HUDEP-2 (cell line): ENCODE measurements around the gene DRGX.

Source experiments
- DNase-seq, 76 experiments: peaks; one replicate each; lab custom pipeline; 2025; ENCODE audit not compliant: unreplicated experiment in 76 of 76; lab: John Stamatoyannopoulos, UW

Gene DRGX

DNA sequence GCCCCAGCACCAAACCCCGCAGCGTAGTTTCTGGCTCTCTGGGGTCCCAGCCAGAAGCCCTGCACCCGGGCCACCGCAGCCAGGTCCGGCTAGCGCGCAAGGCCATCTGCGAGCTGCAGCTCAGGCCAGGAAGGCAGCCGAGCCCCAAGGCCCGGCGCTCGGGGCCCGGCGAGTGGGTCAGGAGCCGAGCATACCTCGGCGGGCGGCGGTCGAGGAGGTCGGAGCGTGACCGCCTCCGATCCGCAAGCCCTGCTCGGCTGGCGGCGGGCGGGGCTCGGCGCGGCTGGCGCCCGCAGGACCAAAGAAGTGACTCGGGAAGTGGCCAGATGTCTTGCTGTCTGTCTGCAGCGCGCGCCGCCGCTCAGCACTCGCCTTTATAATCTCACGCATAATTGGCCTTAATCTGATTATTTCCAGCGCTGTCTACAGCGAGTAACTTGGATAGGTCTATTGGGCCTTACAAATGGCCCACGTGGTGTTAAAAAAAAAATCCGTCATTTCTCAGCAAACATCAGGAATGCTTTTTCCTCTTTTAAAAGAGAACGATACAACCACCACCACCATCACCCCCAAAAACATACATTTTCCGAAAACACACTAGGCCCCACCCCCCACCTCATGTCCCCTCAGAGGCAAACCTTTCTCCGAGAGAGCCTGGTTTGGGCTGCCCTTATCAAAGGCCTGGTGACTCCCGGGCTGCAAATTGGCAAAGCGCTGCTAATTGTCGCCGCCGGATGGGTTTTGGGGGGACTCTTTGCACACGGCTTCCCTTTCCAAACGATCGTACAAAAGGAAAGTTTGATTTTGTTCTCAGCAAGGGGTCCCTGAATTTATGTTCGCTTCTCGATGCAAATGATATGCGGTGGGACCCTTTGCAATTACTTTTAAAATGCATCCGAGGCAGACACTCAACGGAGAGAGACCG, at the start of gene DRGX:
Gene DRGX (minus strand): TSS at position 349 of the 925 bp plus-strand sequence. CDS start 649 bp downstream, outside the sequence.
- no peak for DNase-seq

DNA sequence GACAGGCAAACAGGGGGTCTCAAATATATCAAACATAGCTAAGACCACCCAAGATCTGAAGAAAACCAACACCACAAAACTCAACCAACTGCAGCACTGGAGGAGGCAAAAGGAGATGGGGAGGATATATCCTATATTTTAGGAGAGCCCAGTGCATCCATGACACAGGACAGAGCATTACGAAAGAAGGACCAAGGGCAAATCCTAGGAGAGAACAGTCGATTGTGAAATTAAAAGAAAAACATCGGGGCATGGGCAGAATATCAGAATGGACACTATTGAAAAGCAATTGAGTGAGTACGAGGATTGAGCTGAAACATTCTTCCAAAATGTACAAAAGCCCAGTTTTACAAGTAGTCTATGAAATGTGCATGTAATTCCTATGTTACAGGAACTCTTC, 48.5 kb upstream of the DRGX start:
- no peak for DNase-seq

DNA sequence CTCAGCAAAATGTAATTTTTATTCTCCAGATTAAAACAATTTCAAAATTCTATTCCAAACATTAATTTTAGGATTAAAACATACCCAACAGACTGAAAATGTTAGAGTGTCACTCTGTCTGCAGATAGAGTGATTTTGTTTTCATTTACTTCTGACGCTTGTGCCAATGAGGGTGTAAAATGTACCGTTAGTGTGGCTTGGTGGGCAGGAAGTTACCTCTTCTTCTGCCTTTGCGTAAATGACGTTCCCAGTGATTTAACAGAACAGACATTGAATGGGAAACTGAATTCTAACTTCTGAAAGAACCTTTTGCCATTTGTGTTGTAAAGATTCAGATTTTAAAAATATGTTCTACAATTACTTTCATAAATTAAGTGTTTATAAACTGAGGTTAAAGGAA, 47.0 kb upstream of the DRGX start:
- DNase-seq: no peak

DNA sequence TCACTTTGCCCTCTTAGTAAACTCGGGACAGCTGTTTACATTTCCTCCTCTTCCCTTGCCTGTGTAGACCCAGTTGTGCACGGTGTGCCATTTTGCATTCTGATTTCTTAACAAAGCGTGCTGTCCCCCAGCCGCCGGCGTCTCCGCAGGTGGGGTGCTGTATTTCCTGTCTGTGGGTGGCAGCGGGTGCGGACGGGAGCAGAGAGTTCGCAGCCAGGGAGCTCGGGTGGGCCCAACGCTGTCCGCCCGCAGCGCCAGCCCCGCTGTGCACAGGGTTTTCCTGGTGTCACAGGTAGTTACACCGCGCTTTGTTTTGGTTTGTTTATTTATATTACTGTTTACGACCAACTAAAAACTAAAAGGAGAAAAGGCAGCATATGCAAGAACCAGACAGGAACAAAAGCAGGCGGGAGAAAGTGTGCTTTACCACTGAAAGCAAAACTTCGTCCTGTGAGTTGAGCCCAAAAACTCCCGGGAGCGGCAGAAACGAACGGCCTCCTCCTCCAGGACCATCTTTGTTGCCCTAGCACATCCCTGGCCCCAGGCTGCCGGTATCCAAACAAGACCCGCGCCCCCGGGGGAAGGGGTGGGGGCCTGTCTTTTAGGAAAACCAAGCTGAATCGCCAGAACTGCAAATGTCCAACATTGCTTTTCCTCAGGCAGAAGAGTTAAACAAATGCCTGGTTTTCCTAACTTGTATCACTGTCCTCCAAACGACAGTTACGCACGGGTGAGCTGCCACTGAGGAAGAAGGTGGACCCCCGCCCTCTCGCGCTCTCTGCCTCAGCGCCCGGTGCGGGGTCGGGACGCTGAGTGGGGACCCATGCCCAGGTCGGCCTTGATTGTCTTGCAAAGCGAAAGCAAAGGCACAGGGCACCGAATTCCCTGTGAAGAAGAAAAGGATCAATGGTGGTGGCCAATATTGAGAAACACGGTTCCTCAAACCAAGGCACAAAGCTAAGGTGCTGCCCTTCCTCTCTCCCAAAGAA, 45.9 kb upstream of the DRGX start:
- DNase-seq: no peak

DNA sequence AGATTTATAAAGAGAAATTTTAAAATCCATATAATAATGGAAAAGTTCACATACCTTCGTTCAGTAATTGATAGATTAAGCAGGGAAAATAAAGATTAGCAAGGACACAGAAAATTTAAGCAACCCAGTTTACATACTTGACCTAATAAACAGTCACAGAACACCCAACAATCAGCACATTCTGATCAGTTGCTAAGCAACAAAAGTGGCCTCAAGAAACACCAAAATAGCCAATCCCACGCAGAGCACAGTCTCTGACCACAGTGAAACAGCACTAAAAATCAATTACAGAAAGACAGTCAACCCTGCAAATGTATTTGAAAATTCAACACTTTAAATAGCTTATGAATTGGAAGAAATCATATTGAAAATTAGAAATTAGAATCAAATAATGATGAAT, 39.3 kb upstream of the DRGX start:
- no peak for DNase-seq

DNA sequence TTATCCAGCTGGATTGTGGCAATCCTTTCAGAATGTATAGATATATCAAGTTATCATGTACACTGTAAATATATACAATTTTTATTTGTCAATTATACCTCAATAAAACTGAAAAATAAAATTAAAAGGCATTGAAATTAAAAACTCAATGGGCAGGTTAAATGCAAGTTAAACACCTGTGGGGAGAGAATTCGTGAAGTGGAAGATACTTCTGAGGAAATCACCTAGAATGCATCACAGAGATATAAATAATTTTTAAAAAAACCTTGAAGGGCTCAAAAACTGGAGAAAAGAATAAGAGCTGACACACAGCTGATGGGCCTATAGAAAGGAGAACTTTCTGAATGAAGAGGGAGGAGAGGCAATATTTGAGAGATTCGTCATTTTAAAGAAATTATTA, 37.2 kb upstream of the DRGX start:
- DNase-seq: no peak

DNA sequence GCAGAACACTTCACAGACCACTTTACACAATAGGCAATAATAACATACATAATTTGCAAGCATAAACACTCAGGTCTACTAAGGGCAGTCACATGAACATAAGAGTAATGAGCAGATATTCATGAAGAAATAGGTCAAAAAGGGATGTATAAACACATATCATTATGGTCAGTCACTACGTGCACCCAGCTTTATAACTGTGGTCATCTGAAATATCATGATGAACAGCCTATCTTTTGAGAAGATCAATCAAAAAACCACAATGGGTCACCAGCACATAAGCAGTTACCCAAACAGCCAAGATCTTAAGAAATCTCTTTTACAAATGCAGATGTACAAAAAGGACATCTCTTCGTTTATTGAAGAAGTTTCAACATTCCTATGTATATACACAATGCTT, 35.5 kb upstream of the DRGX start:
- no peak for DNase-seq

DNA sequence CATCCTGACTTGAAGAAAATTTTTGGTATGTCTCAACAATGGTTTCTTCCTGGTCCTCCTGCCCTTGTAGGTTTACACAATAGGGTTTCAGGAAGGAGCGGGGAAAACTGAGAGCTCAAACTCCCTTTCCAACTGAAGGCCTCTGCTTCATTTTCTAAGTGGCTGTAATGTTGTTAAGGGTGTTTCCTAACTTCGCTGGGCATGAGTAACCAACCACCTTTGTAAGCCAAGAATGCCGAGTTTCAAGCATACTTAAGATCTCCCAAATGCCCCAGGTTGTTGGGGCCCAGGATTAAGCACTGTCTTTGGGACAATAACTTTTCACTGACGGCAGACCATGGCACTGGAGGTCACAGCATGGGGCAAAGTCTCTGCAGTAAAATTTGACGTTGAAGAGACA, 33.6 kb upstream of the DRGX start:
- DNase-seq: no peak

DNA sequence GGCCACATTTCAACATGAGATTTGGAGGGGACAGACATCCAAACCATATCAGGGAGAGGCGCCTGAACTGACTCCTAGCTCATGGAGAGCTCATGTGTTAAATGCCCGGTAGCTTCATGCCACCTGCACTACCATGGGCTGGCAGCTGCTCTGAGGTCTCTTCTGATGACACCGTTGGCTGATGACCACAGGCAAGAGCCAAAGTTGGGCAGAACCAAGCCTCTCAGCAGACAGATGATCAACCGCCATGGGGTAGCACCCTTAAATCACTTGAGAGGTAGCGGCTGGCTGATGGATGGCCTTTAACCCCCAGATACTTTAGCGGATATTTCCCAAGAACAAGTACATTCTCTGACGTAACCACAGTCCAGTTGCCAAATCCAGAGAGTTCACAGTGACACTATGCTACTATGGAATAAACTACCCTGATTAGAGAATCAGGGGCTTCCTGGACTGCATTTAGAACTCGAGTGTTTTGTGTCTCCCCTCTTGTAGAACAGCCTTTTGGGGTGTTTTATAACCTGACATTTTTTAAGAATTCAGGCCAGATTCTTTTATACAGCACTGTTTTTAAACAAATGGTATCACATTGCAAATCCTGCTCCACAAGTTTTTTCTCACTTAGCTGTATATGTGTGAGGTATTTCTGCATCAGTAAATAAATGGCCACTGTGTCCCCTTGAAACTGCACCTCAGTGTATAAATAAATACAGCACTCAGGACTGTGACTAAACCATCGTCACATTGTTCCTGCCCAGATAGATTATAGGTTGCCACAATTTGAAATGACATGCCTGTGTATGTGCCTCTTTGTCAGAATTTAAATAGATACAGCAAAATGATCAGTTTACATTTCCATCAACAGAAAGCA, 30.8 kb upstream of the DRGX start:
- DNase-seq: no peak

DNA sequence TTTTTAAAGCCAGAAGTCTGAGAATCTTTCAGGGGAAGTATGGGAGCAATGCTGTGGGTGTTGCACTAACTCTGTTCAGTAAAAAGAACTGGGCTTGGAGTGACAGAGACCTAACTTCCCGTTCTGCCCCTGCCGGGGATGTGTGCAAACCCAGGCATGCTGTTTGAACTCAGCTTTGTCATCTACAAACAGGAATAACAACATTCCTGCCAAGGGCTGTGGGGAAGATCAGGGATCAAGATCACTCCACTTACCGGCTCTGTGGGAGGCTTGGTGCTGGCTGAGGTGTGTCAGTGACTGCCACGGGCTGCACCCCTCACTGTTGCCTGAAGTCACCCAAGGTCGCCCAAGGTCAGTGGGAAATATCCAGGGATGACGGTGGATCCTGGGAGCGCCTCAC, 23.1 kb upstream of the DRGX start:
- DNase-seq: no peak

DNA sequence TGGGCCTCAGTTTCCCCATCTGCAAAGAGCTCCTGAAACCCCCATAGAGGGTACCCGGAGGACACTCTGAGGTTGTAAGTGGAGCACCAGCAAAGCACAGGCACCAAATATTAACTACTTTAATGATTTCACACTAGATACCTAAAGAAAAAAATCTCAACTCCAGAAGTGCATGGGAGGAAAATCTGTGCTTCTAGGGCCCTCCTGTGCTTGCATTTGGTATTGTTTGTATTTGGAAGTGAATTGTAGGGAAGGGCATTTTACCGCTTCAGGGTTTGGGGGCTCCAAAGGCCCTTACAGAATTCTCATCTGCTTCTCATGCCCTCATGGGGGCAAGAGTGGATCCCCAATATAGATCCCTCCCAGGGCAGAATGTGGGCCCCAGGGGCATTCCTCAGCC, 22.4 kb upstream of the DRGX start:
- DNase-seq: no peak

DNA sequence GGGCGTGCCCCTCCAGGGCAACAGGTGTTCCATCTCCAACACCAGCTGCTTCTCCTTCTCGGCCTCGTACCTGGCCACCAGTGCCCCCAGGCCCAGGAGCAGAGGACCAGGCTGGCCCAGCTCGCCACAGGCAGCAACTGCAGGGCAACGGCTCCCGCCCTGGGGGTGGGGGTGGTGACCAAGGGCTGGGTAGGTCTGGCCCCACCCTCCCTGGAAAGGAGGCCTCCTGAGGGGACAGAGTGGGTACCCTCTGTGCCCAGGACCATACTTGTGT, 22.1 kb upstream of the DRGX start:
- no peak for DNase-seq

DNA sequence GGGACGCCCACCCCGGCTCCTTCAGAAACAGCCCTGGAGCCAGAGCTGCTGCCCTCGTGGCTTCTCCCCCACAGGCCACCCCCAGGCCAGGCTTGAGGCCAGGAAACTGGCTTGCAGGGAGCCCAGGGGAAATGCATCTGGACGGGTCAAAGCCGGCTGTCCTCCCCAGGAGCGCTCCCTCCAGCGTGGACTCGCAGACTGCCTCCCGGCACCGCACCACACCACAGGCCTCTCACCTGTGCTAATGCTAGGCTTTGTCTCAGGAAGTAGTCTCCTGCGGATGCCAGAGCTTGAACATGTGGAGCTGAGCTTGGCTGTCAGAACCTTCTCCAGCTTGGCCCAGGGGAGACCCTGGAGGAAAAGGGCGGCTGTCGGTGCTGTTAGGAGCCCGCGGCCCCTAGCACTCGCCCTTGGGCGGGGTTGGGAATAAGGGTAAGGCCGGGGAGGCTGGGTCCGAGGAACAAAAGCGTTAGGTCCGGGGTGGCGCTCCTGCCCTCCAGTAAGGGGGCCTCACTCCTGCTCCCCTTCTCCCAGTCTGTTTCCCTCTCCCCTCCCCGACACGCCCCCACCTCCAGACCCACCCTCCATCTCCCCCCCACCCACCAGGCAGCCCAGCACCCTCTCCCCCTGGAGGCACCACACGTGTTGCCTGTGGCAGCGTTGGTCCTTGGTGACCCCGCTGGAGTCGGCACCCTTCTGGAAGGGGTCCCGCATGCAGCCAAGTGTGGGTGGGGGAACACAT, 21.6 kb upstream of the DRGX start:
- DNase-seq: no peak

DNA sequence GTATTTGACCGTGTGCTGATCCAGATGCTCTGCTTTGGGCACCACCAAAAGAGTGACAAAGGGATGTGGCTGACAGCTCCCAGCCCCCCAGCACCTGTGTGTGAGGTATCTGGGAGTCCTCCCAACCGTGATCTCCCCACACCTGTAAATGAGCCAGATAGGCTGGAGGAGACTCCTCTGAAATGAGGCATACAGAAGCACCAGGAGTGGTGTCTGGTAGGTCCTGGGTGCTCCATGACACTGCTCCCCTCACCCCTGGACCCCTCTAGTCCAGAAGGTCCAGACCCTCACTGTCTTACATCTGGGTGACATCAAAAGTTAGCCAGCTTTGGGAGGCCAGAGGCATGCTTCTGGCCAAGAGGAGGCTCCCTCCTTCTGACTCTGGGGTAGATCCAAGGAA, 20.0 kb upstream of the DRGX start:
- no peak for DNase-seq

DNA sequence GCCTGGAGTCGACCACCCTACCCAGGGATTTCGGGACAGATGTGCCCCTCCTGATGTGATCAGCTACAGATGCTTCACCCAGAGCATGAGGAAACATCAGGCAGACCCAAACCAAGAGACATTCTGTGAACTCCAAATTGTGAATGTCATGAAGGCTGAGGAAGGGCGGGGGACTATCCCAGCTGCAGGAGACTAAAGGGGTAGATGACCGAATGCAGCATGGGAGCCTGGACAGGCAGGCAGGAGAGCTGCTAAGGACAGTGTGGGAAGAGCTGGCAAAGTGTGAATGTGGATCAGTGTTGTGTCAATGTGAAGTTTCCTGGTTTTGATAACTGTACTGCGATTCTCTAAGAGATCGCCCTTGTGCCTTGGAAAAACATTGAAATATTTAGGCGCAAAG, 19.2 kb upstream of the DRGX start:
- no peak for DNase-seq

DNA sequence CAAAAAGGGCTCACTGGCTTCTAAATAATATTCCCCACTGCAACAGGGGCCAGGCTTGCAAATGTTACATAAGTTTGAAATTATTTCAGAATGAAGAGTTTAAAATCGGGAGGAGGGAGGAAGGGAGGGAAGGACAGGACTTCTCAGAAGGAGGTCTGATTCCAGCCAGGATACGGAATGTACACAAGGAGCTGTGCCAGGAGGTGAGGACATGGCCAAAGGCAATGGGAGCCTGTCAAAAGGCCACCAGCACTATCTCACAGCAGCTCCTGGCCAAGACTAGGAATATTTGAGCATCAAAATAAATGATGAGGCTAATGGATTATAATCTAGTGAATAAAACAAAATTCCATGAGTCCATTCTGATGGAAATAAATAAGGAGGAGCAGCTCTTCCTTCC, 18.6 kb upstream of the DRGX start:
- DNase-seq: no peak

DNA sequence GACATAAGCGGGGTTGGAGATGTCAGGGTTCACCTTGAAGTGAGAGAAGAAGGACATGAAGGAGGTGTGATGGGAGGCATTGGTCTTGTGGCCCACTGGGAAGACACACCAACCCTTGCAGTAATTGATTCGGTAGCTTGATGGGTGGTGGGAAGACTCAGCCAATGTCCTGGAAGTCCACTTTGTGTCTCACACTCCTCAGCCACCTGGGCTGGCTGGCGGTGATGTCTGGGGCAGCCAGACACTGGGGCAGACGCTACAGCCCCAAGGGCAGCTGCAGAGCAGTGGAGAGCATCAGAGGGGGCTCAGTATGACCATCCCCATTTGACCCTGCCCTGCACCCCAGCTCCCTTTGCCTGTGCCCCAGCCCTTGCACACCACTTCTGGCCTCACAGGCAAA, 16.7 kb upstream of the DRGX start:
- DNase-seq: no peak

DNA sequence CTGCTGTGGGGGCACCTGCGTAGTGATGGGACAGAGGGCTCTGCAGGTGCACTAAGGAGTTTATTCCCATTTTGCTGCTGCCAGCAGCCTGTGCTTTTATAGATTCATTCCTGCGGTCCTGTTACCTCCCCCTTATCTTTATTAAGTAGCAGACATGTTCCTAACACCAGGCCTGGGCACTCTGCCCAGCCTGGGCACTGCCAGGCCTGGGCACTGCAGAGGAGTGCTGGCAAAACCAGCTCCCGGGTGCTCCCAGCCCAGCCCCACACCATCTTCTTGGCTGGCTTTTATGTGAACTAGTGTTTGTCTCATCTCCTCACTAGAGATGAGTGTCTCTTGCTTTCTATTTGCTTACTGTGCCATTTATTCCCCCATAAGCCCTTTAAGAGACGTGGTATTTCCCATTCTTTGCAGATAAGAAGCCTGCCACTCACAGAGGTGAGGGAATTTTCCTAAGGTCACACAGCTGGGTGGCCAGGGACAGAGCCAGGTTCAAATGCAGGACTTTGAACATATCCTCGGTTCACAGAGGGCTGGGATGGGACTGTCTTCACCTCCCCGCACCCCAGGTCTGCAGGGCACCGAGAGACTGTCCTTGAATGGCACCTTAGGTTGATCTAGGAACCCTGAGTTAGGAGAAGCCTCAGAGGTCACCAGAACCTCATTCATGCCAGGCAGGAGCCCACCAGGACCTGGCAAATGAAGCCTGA, 14.6 kb upstream of the DRGX start:
- DNase-seq: no peak

DNA sequence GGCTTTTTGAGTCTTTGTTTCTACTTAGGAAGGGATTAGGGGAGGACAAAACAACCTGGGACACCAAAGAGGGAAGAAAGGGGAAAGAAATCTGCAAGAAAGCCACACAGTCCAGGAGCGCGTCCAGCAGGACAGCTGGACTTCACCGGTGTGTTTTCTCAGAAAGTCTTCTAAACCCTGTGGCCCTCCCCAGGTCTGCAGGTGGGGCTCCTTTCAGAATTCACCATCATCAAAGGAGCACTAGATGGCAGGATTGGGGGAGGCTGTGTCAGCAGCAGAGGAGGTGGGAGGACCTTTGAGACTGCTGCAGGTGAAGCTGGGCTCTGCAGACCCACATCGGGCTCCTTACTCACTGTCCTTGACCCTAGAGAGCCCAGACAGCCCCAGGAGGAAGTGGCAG, 13.9 kb upstream of the DRGX start:
- DNase-seq: no peak
